Adrenal gland (tissue), 5 donors: ENCODE data around the gene DCAF8L2.

Experiments used
- CTCF ChIP-seq, 6 experiments: fragments of 450-650 bp in 4 of 6; fragments of 200-600 bp in 2 of 6; sonication (generic) in 1 of 6; IDR thresholded peaks; 1 replicate in 5 of 6; 2 replicates in 1 of 6; pipeline versions ENCODE4 v1.5.1 to v1.8.0; 2016 to 2021; ENCODE audit warnings: antibody characterized with exemption in 6 of 6, mild to moderate bottlenecking in 2 of 6, moderate library complexity in 1 of 6
- POLR2A ChIP-seq, 2 donors: fragments of 450-650 bp; IDR thresholded peaks; one replicate each; pipeline ENCODE4 v1.6.1; 2017; ENCODE audit warnings: antibody characterized with exemption in 2 of 2, mild to moderate bottlenecking in 2 of 2, moderate library complexity in 1 of 2
- donor health status: DM: no; HTN: no; CAD: no.

GRCh38 chrX:27765718-27766117 lies 175.6 kb downstream of the DCAF8L2 start:
- TF ChIP-seq CTCF (IDR thresholded peaks at IDR 0.05) (no peak), POLR2A (IDR thresholded peaks at IDR 0.05) (no peak)
